ENCODE results near the gene SLFN14.

The SLFN14 gene

GRCh38 chr17:35560703-35561102, at the start of gene SLFN14:
SLFN14 (minus strand) TSS chr17:35560819; CDS start chr17:35558062, 2,757 bp downstream.
- Mint-ChIP-seq H3K4me3 (no peak within 1 kb of the TSS), H3K27ac (no peak within 1 kb of the TSS), H3K9me3 (no peaks in the 10 kb centered on the region), H3K36me3 (no peaks in the 10 kb centered on the region), H3K27me3 (peaks cover 20 to 27% of the 10 kb centered on the region in 2 donors), H3K4me1 (peaks cover 5 to 12% of the 10 kb centered on the region in 2 donors)
- ATAC-seq (replicated peaks) (peak; percentile 67 to 80), DNase-seq (no peak)

GRCh38 chr17:35609831-35610230, 49.2 kb upstream of the SLFN14 start:
- Mint-ChIP-seq H3K27ac (no peak overlapping the region), H3K36me3 (peaks cover 0 to 42% of the 10 kb centered on the region in 2 donors), H3K4me1 (no peaks in the 10 kb centered on the region), H3K9me3 (no peaks in the 10 kb centered on the region), H3K4me3 (no peak overlapping the region), H3K27me3 (no peaks in the 10 kb centered on the region)
- DNase-seq (no peak), ATAC-seq (replicated peaks) (no peak)

GRCh38 chr17:35607239-35607847, 46.7 kb upstream of the SLFN14 start:
- no peak overlapping the region for H3K27ac Mint-ChIP-seq
- no peaks in the 10 kb centered on the region for H3K9me3 Mint-ChIP-seq
- DNase-seq (no peak), ATAC-seq (replicated peaks) (no peak)
- no peak overlapping the region for H3K4me3 Mint-ChIP-seq
- H3K4me1 Mint-ChIP-seq: no peaks in the 10 kb centered on the region
- H3K36me3 Mint-ChIP-seq: peaks cover 7 to 45% of the 10 kb centered on the region in 2 donors
- H3K27me3 Mint-ChIP-seq: no peaks in the 10 kb centered on the region

GRCh38 chr17:35605678-35606077, 45.1 kb upstream of the SLFN14 start:
- H3K36me3 Mint-ChIP-seq: peaks cover 10 to 44% of the 10 kb centered on the region in 2 donors
- H3K27me3 Mint-ChIP-seq: no peaks in the 10 kb centered on the region
- no peaks in the 10 kb centered on the region for H3K9me3 Mint-ChIP-seq
- no peak for DNase-seq
- no peaks in the 10 kb centered on the region for H3K4me1 Mint-ChIP-seq
- H3K4me3 Mint-ChIP-seq: no peak overlapping the region
- no peak overlapping the region for H3K27ac Mint-ChIP-seq
- no peak for ATAC-seq (replicated peaks)

- no peak for DNase-seq
- no peaks in the 10 kb centered on the region for H3K4me1 Mint-ChIP-seq
- ATAC-seq (replicated peaks): no peak
- peaks cover 13 to 46% of the 10 kb centered on the region in 2 donors for H3K36me3 Mint-ChIP-seq
- no peaks in the 10 kb centered on the region for H3K27me3 Mint-ChIP-seq
- no peak overlapping the region for H3K27ac Mint-ChIP-seq
- H3K9me3 Mint-ChIP-seq: no peaks in the 10 kb centered on the region
- no peak overlapping the region for H3K4me3 Mint-ChIP-seq
Observed at GRCh38 chr17:35603674-35604073, 43.1 kb upstream of the SLFN14 start.

- no peaks in the 10 kb centered on the region for H3K4me1 Mint-ChIP-seq
- H3K36me3 Mint-ChIP-seq: peaks cover 28 to 48% of the 10 kb centered on the region in 2 donors
- ATAC-seq (replicated peaks) (no peak), DNase-seq (no peak)
- no peaks in the 10 kb centered on the region for H3K9me3 Mint-ChIP-seq
- H3K27ac Mint-ChIP-seq: no peak overlapping the region
- H3K27me3 Mint-ChIP-seq: no peaks in the 10 kb centered on the region
- H3K4me3 Mint-ChIP-seq: no peak overlapping the region
Observed at GRCh38 chr17:35597604-35598003, 37.0 kb upstream of the SLFN14 start.

- no peaks in the 10 kb centered on the region for H3K27me3 Mint-ChIP-seq
Observed at GRCh38 chr17:35596530-35597233, 36.1 kb upstream of the SLFN14 start.

GRCh38 chr17:35596072-35596471, 35.5 kb upstream of the SLFN14 start:
- no peak for ATAC-seq (replicated peaks)
- no peak overlapping the region for H3K27ac Mint-ChIP-seq
- no peak overlapping the region for H3K4me3 Mint-ChIP-seq
- no peaks in the 10 kb centered on the region for H3K9me3 Mint-ChIP-seq
- no peaks in the 10 kb centered on the region for H3K4me1 Mint-ChIP-seq
- no peaks in the 10 kb centered on the region for H3K27me3 Mint-ChIP-seq
- DNase-seq: no peak
- H3K36me3 Mint-ChIP-seq: peaks cover 28 to 48% of the 10 kb centered on the region in 2 donors

More at GRCh38 chr17:35596530-35597233, 36.1 kb upstream of the SLFN14 start:
- DNase-seq: no peak
- H3K27ac Mint-ChIP-seq: no peak overlapping the region
- H3K9me3 Mint-ChIP-seq: no peaks in the 10 kb centered on the region
- H3K4me1 Mint-ChIP-seq: no peaks in the 10 kb centered on the region
- H3K4me3 Mint-ChIP-seq: no peak overlapping the region
- no peak for ATAC-seq (replicated peaks)
- H3K36me3 Mint-ChIP-seq: peaks cover 28 to 48% of the 10 kb centered on the region in 2 donors

- peak overlapping the region; percentile 95 for H3K27ac Mint-ChIP-seq
- ATAC-seq (replicated peaks): no peak
Observed at GRCh38 chr17:35588196-35588920, 27.7 kb upstream of the SLFN14 start.

GRCh38 chr17:35587074-35587961, 26.7 kb upstream of the SLFN14 start, which contains the start of gene AP2B1:
AP2B1 (plus strand) TSS chr17:35587322; CDS start chr17:35594031, 6,709 bp downstream.
- Mint-ChIP-seq H3K27ac (peak within 1 kb of the TSS; percentile 95), H3K4me3 (peak within 1 kb of the TSS; percentile 91 to 93), H3K36me3 (peaks cover 4 to 9% of the 10 kb centered on the region in 2 donors), H3K27me3 (no peaks in the 10 kb centered on the region), H3K9me3 (no peaks in the 10 kb centered on the region), H3K4me1 (peaks cover 12 to 32% of the 10 kb centered on the region in 2 donors)
- peak; percentile 97 for ATAC-seq (replicated peaks)
- peak; percentile 93 for DNase-seq

More at GRCh38 chr17:35588196-35588920, 27.7 kb upstream of the SLFN14 start:
- peak overlapping the region; percentile 91 to 93 for H3K4me3 Mint-ChIP-seq
- no peak for DNase-seq
- H3K27me3 Mint-ChIP-seq: no peaks in the 10 kb centered on the region
- H3K36me3 Mint-ChIP-seq: peaks cover 4 to 9% of the 10 kb centered on the region in 2 donors
- peaks cover 12 to 32% of the 10 kb centered on the region in 2 donors for H3K4me1 Mint-ChIP-seq
- H3K9me3 Mint-ChIP-seq: no peaks in the 10 kb centered on the region

- ATAC-seq (replicated peaks): peak; percentile 6 to 7
- Mint-ChIP-seq H3K27me3 (no peaks in the 10 kb centered on the region), H3K9me3 (no peaks in the 10 kb centered on the region), H3K4me1 (peaks cover 12 to 32% of the 10 kb centered on the region in 2 donors), H3K36me3 (peaks cover 4 to 9% of the 10 kb centered on the region in 2 donors), H3K4me3 (peak overlapping the region; percentile 91 to 93), H3K27ac (peak overlapping the region; percentile 95)
- no peak for DNase-seq
Observed at GRCh38 chr17:35586569-35587073, 26.0 kb upstream of the SLFN14 start.

- DNase-seq: no peak
- Mint-ChIP-seq H3K4me1 (peaks cover 8 to 14% of the 10 kb centered on the region in 2 donors), H3K36me3 (peaks cover 4 to 6% of the 10 kb centered on the region in 2 donors), H3K4me3 (no peak overlapping the region), H3K9me3 (no peaks in the 10 kb centered on the region), H3K27ac (no peak overlapping the region), H3K27me3 (no peaks in the 10 kb centered on the region)
- no peak for ATAC-seq (replicated peaks)
Observed at GRCh38 chr17:35584061-35584460, 23.4 kb upstream of the SLFN14 start.

- Mint-ChIP-seq H3K4me3 (peak overlapping the region; percentile 97 to 100), H3K9me3 (no peaks in the 10 kb centered on the region), H3K36me3 (peaks cover 1 to 12% of the 10 kb centered on the region in 2 donors), H3K27ac (peak overlapping the region; percentile 99), H3K27me3 (no peaks in the 10 kb centered on the region), H3K4me1 (peaks cover 15 to 24% of the 10 kb centered on the region in 2 donors)
- ATAC-seq (replicated peaks) (peak in 1 of 2 donors; percentile 31), DNase-seq (no peak)
Observed at GRCh38 chr17:35578929-35579432, 18.4 kb upstream of the SLFN14 start.
